GM12878 (cell line): ENCODE results near the gene ARHGEF10L. TPM values are rescaled to one million over a fixed set of nuclear protein-coding genes. Genes with fewer than 3 reads are reported as not detected.

Source experiments
- ATAC-seq: fragments of 200-7000 bp; cut with Tn5 transposase; 3 replicates; pipeline ENCODE4 v1.9.1; 2020; ENCODE audit warnings: mild to moderate bottlenecking, moderate library complexity
- BruUV-seq: library from RNA; stranded (reverse); fragments of 400-500 nt; replicated peaks from 2 replicates; lab custom pipeline; 2021; lab: Mats Ljungman, UMichigan
- CTCF ChIA-PET: fragments of 300-600 bp; sonication (Branson Sonifier 250); formaldehyde crosslinking; extraction: SDS; loops from one replicate; lab custom pipeline; 2021; ENCODE audit warnings: inconsistent platforms; lab: Yijun Ruan, JAX
- POLR2A ChIA-PET: fragments of 350-600 bp; formaldehyde crosslinking; extraction: SDS; loops from one replicate; lab custom pipeline; 2021; ENCODE audit warnings: inconsistent platforms; lab: Charles Lee
- RAD21 ChIA-PET: fragments of 300-600 bp; sonication (Branson Sonifier 250); formaldehyde crosslinking; loops from one replicate; lab custom pipeline; 2023; ENCODE audit warnings: antibody characterized with exemption; ENCODE audit not compliant: unreplicated experiment; lab: Charles Lee
- SMC1A ChIA-PET: fragments of 300-600 bp; sonication (Branson Sonifier 250); formaldehyde crosslinking; loops from one replicate; lab custom pipeline; 2023; ENCODE audit not compliant: unreplicated experiment, uncharacterized antibody; lab: Charles Lee
- DNase-seq: peaks from one replicate; pipeline ENCODE4 v3.0.0-alpha.2; 2011; ENCODE audit warnings: low read depth, low spot score
- FAIRE-seq: peaks from 3 replicates; lab custom pipeline; 2011; peaks lifted over from hg19 to GRCh38; lab: Jason Lieb, UNC
- H2AFZ ChIP-seq: 2 replicates; pipeline ENCODE4 v1.6.0; 2011; ENCODE audit warnings: low read depth, low read length, control low read depth; ENCODE audit not compliant: control insufficient read depth
- H3K27ac ChIP-seq: 2 replicates; pipeline ENCODE4 v1.5.1; 2011; ENCODE audit warnings: control low read depth; ENCODE audit not compliant: control insufficient read depth, insufficient read depth
- H3K27me3 ChIP-seq, 2 experiments: replicated peaks in 1 of 2; 2 replicates each; pipeline versions ENCODE4 v1.6.0 to v1.6.1; 2011; ENCODE audit warnings: low read length in 1 of 2; ENCODE audit not compliant: control insufficient read depth in 2 of 2, insufficient read depth in 2 of 2
- H3K36me3 ChIP-seq, 2 experiments: 2 replicates each; pipeline ENCODE4 v1.5.1; 2011; ENCODE audit warnings: low read length in 1 of 2; ENCODE audit not compliant: control insufficient read depth in 2 of 2, insufficient read depth in 2 of 2
- H3K4me1 ChIP-seq: 2 replicates; pipeline ENCODE4 v1.6.1; 2011; ENCODE audit warnings: mild to moderate bottlenecking, low read length, moderate library complexity, mixed read lengths; ENCODE audit not compliant: control insufficient read depth, insufficient read depth
- H3K4me2 ChIP-seq: 2 replicates; pipeline ENCODE4 v1.6.0; 2011; ENCODE audit warnings: control low read depth; ENCODE audit not compliant: control insufficient read depth, insufficient read depth
- H3K4me3 ChIP-seq: fragments of 200-600 bp; sonication (generic); 2 replicates; pipeline ENCODE4 v1.5.1; 2016
- H3K79me2 ChIP-seq: 2 replicates; pipeline ENCODE4 v1.6.0; 2011; ENCODE audit warnings: low read length; ENCODE audit not compliant: control insufficient read depth, insufficient read depth
- H3K9ac ChIP-seq: 2 replicates; pipeline ENCODE4 v1.8.0; 2011; ENCODE audit warnings: low read length, control low read depth, mixed read lengths; ENCODE audit not compliant: control insufficient read depth, insufficient read depth
- H3K9me3 ChIP-seq: replicated peaks from 3 replicates; pipeline ENCODE4 v1.5.1; 2011; ENCODE audit warnings: mild to moderate bottlenecking, low read length; ENCODE audit not compliant: control insufficient read depth, insufficient read depth
- H4K20me1 ChIP-seq: 2 replicates; pipeline ENCODE4 v1.6.0; 2011; ENCODE audit not compliant: control insufficient read depth, insufficient read depth
- ASH2L ChIP-seq: fragments of 300-600, 200-600 bp; sonication (generic); IDR thresholded peaks from 2 replicates; pipeline ENCODE4 v1.6.1; 2017; ENCODE audit warnings: low read depth, mild to moderate bottlenecking, borderline replicate concordance
- EED ChIP-seq: sonication (generic); IDR thresholded peaks from 2 replicates; pipeline ENCODE4 v1.6.1; 2016; ENCODE audit warnings: antibody characterized with exemption, low read depth
- HSF1 ChIP-seq: fragments of 150-350 bp; IDR thresholded peaks from 2 replicates; pipeline ENCODE4 v1.6.1; 2014; ENCODE audit warnings: mild to moderate bottlenecking, low read depth, low read length
- MTA3 ChIP-seq: IDR thresholded peaks from 2 replicates; pipeline ENCODE4 v1.6.1; 2012; ENCODE audit warnings: low read length, inconsistent platforms, borderline replicate concordance
- NFYA ChIP-seq: IDR thresholded peaks from 2 replicates; pipeline ENCODE4 v1.6.1; 2011; ENCODE audit warnings: low read depth, mild to moderate bottlenecking, low read length, improper control_type of control experiment, borderline replicate concordance
- NR2F1 ChIP-seq: fragments of 450-650 bp; conservative IDR thresholded peaks from 2 replicates; pipeline ENCODE4 v1.6.1; 2017; ENCODE audit warnings: mild to moderate bottlenecking
- POU2F2 ChIP-seq: IDR thresholded peaks from 3 replicates; pipeline ENCODE4 v1.6.1; 2011; ENCODE audit warnings: low read depth, mild to moderate bottlenecking, low read length, borderline replicate concordance
- SREBF1 ChIP-seq: IDR thresholded peaks from 2 replicates; pipeline ENCODE4 v1.6.1; 2012; ENCODE audit warnings: mild to moderate bottlenecking, low read length
- STAT1 ChIP-seq: fragments of 450-650 bp; conservative IDR thresholded peaks from 2 replicates; pipeline ENCODE4 v1.6.1; 2014; ENCODE audit warnings: antibody characterized with exemption, mild to moderate bottlenecking
- YY1 ChIP-seq: IDR thresholded peaks from 2 replicates; pipeline ENCODE4 v1.6.1; 2011; ENCODE audit warnings: low read depth, mild to moderate bottlenecking, low read length
- WGBS: methylation state at CpG from one replicate; pipeline ENCODE4 v1.1.6; 2016; ENCODE audit warnings: low lambda C conversion rate; ENCODE audit not compliant: insufficient replicate concordance, insufficient coverage; ENCODE audit errors: missing lambda C conversion rate; 5-methylcytosine and 5-hydroxymethylcytosine counted together
- in situ Hi-C: fragments of 300-500 bp; cut with MboI; formaldehyde crosslinking; loops from 9 replicates; pipeline ENCODE4 v1.14.3; 2018; ENCODE audit warnings: mixed read lengths
- intact Hi-C: fragments of 100-400 bp; cut with micrococcal nuclease; formaldehyde crosslinking; loops from one replicate; pipeline ENCODE4 v1.14.2; 2022; ENCODE audit not compliant: unreplicated experiment
- polyA plus RNA-seq, 11 experiments: library from polyadenylated mRNA; depleted of rRNA in 4 of 11; unstranded in 6 of 11; stranded (reverse) in 5 of 11; fragments of >200 nt; fragmentation: Nextera tagmentation in 4 of 11; fragmentation: Illumina TruSeq in 1 of 11; extraction: Ambion mirVana in 4 of 11; extraction: Trizol in 1 of 11; gene quantifications; 1 replicate in 1 of 11; 2 replicates in 10 of 11; pipeline versions ENCODE4 v1.2.1 to v1.2.3, GENCODE V29; 2011 to 2016; ENCODE audit warnings: inconsistent platforms in 2 of 11, missing spikeins in 2 of 11, low read depth in 1 of 11
- total RNA-seq, 4 experiments: library from RNA; depleted of rRNA in 3 of 4; stranded (reverse); fragments of >200 nt in 3 of 4; fragmentation: Illumina TruSeq in 1 of 4; extraction: Trizol in 1 of 4; gene quantifications; 2 replicates each; pipeline versions ENCODE4 v1.2.1 to v1.2.3, GENCODE V29; 2013 to 2021

ARHGEF10L gene
- total and polyA plus RNA-seq, 10 of the 15 experiments (the other 5 are each of a cell fraction or from before 2014, with no cell fraction given) = 0.05 to 0.94 (median 0.28) TPM; not detected in 2

- ChIA-PET CTCF (interaction anchor here (1.5 kb wide), 1 partner anchor 14 kb away, joined by 5 read pairs; no protein-coding TSS in a partner anchor), POLR2A (no interaction called here), RAD21 (no interaction called here), SMC1A (no interaction called here)
- H3K9ac ChIP-seq = no peak overlapping the region
- in situ Hi-C loops = no loop called here
- no peak overlapping the region for H3K27ac ChIP-seq
- intact Hi-C loops = no loop called here
- ATAC-seq = no peak
- TF ChIP-seq NFYA = no peak
- 11% methylated on average over 5 of the region's 5 CpGs for WGBS
- no peak for DNase-seq
- H3K9me3 ChIP-seq = no peaks in the 10 kb centered on the region
- no peaks in the 10 kb centered on the region for H3K4me1 ChIP-seq
- no peak for FAIRE-seq
- BruUV-seq = no TSS peak
- H3K4me3 ChIP-seq = no peak overlapping the region
- H4K20me1 ChIP-seq = no peaks in the 10 kb centered on the region
- no peaks in the 10 kb centered on the region for H3K79me2 ChIP-seq
- H3K36me3 ChIP-seq = no peaks in the 10 kb centered on the region
- H3K4me2 ChIP-seq = no peak overlapping the region
- peaks cover 0 to 1% of the 10 kb centered on the region in 2 experiments; a peak in 2 of 4 replicates for H3K27me3 ChIP-seq
- H2AFZ ChIP-seq = no peak overlapping the region
These were observed 81.0 kb downstream of the ARHGEF10L start for GRCh38 chr1:17620448-17620847.

GRCh38 chr1:17621691-17622090 lies 82.2 kb downstream of the ARHGEF10L start:
- Histone ChIP-seq H3K4me3 (no peak overlapping the region), H3K9ac (no peak overlapping the region)
- no peak for DNase-seq
- in situ Hi-C loops = no loop called here
- TF ChIP-seq SREBF1 (no peak), NR2F1 (no peak), EED (no peak), POU2F2 (no peak), MTA3 (no peak), ASH2L (no peak), YY1 (no peak), HSF1 (no peak), STAT1 (no peak)
- TF ChIP-seq, all 136 proteins: peak for 0
- under 1% methylated on average over 10 of the region's 10 CpGs for WGBS
- no peaks in the 10 kb centered on the region for H4K20me1 ChIP-seq
- CTCF ChIA-PET = no interaction called here
- POLR2A ChIA-PET = no interaction called here
- intact Hi-C loops = no loop called here
- peaks cover 0 to 1% of the 10 kb centered on the region in 2 experiments; a peak in 2 of 4 replicates for H3K27me3 ChIP-seq
- H2AFZ ChIP-seq = no peak overlapping the region
- H3K9me3 ChIP-seq = no peaks in the 10 kb centered on the region
- H3K36me3 ChIP-seq = no peaks in the 10 kb centered on the region
- H3K4me1 ChIP-seq = no peaks in the 10 kb centered on the region
- no TSS peak for BruUV-seq
- no peak for ATAC-seq
- no peak overlapping the region for H3K4me2 ChIP-seq
- no peak for FAIRE-seq
- SMC1A ChIA-PET = no interaction called here
- no peak overlapping the region for H3K27ac ChIP-seq
- RAD21 ChIA-PET = no interaction called here
- no peaks in the 10 kb centered on the region for H3K79me2 ChIP-seq
